DMS153 treated with DMSO at 0.1 percent for 48 hours (cell line): ENCODE measurements around the gene RUFY4.
A peak's percentile ranks its signal among the peaks of the same experiment; 100 is the strongest.

Experiments
- DNase-seq: peaks from one replicate; lab custom pipeline; 2025; ENCODE audit not compliant: unreplicated experiment; lab: John Stamatoyannopoulos, UW

RUFY4 gene

GRCh38 chr2:218068721-218069334, at the start of gene RUFY4:
Gene RUFY4 (plus strand): TSS chr2:218069253. CDS start chr2:218070606, 1,353 bp downstream.
- DNase-seq: peak; percentile 69

DNA sequence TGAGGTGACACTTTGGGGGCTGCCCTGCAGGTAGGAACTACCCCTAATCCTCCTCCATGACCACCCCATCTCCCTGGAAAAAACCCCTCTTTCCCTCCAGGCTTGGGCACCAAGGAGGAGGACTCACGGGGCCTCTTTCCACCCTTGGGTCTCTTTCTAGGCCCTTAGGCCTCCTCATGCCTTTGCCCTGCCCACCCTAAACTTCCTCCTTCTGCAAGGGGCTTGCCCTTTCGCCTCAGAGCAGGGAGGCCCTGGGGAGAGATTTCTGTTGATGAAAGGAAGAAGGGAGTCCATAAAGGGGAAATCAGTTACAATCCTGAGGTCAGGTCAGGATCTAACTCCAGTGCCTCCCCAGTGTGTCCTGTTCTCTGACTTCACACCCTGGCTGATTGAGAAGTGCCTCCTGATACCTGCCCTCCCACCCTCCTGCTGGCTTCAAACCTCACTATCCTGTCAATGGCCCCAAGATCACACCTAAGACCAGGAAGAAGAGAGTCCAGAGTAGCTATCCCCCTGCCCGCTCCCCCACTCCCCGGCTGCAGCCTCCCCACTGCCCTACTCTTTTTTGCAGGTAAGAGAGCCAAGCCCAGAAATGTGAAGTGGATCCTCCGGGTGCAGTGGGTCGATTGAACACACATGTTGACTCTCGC, 49.5 kb upstream of the RUFY4 start:
- DNase-seq: no peak

GRCh38 chr2:218020281-218020680, 48.8 kb upstream of the RUFY4 start:
- no peak for DNase-seq

GRCh38 chr2:218020966-218021535, 48.0 kb upstream of the RUFY4 start:
- no peak for DNase-seq

GRCh38 chr2:218021536-218022071, 47.4 kb upstream of the RUFY4 start:
- DNase-seq: no peak

DNA sequence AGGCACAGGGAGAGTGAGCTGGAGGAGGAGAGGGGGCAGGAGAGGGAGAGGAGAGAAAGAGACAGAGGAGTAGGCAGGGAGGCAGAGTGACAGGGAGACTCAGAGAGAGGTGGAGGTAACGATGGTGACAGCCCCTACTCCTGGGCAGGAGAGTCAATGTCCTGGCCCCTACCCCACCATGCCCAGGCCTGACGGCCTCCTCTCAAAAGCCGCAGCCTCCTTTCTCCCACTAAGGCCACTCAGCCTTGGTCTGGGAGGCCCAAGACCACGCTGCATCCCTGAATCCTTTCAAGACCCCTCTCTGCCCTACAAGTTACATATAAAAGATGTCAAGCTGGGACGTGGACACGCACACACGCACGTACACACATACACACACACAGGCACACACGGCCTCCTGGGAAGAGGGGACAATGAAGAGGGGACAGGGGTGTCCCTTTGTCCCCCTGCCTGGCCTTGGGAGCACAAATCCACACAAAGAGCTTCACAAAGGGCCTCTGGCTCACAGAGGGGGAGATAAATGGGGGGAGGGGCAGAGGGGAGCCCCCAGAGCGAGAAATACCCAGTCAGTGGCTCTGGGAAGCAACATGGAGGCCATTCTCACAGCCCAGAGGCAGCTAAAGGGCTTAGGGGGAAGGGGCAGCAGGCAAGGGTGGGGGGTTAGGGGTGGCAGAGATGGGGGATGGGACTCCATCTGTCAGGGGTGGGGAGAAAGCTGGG, 46.8 kb upstream of the RUFY4 start:
- DNase-seq: no peak

GRCh38 chr2:218022851-218023530, 46.1 kb upstream of the RUFY4 start:
- DNase-seq: no peak

DNA sequence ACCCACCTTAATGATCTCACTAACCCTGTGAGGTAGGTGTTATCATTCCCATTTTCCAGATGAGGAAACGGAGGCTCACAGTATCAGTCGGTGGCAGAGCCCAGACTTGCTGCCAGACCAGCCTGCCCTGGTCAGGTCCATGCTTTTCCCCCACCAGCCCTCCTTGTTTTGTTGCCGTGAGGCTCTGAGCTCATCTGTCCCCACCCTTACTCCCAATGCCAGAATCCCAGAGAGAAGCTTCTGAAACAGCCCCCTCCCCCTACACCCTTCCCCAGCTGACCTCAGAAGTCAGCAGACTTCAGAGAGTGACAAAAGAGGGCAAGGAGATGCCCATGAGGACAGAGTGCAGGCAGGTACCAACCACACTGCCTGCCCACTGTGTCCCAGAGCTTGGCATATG, 45.4 kb upstream of the RUFY4 start:
- DNase-seq: no peak

- no peak for DNase-seq
These were observed 44.7 kb upstream of the RUFY4 start for GRCh38 chr2:218024336-218024735.

DNA sequence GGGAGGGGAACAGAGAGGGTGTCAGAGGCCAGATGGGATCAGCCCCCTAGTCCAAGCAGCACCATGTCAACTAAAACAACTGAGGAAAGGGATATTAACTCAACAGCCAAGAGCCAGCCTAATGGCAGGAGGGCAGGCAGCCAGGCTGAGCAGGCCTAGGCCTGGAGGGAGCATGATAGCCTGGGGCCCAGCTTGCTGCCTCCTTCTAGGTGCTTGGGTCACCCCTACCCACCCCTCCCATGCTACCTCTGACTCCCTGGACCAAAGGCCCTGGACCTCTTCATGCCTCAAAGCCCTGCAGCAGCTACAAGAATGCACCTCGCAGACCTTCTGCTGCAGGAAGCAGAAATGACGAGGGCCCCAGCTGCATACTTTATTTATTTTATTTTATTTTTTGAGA, 44.2 kb upstream of the RUFY4 start:
- no peak for DNase-seq

GRCh38 chr2:218026244-218026643, 42.8 kb upstream of the RUFY4 start:
- no peak for DNase-seq

DNA sequence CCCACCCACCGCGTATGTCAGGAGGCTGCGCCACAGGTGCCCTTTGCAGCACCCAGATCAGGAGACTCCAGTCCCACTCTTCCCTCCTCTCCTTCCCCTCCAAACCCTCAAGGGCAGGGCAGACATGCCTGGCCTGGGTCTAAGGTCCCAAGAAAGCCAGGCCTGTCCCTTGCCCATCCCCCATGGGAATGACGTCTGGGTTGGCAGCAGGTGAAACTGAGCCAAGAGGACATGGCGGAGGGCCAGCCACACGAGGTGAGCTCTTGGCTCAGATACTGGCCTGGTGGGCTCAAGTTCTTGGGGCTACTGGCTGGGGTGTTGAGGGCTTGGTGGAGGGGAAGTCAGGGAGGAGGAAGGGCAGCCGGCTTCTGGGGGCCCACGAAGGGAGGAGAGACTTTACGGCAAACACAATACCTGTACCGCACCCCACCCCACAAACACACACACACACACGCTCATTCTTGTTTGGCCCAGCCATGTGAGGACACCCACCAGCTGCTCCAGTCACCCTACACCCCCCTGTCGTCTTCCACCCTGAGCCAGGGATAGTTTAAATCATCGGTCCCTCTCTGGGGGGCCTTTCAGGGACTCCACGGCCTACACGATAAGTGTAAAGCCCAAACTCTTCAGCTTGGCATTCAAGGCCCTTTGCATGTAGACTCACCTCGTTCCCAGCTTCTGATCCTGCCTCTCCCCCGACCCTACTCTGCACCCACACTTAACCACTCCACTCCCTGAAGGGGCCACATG, 42.2 kb upstream of the RUFY4 start:
- no peak for DNase-seq

GRCh38 chr2:218027426-218028188, 41.4 kb upstream of the RUFY4 start:
- no peak for DNase-seq

DNA sequence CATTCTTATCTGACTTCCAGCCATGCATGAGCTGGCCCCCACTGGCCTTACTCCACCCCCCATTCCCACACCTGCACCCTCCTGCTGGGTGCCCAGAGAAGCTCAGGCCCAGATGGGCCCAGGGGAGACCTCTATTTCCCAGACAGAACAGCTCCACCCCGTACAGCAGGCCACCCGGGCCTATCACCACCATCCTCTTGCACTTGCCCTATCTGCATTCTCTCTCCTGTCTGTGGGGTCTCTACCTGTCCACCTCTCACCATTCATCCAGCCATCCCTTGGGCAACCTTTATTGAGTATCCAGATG, 40.9 kb upstream of the RUFY4 start:
- no peak for DNase-seq

GRCh38 chr2:218028562-218029348, 40.3 kb upstream of the RUFY4 start:
- no peak for DNase-seq

- no peak for DNase-seq
These were observed 39.4 kb upstream of the RUFY4 start for GRCh38 chr2:218029366-218030360.

DNA sequence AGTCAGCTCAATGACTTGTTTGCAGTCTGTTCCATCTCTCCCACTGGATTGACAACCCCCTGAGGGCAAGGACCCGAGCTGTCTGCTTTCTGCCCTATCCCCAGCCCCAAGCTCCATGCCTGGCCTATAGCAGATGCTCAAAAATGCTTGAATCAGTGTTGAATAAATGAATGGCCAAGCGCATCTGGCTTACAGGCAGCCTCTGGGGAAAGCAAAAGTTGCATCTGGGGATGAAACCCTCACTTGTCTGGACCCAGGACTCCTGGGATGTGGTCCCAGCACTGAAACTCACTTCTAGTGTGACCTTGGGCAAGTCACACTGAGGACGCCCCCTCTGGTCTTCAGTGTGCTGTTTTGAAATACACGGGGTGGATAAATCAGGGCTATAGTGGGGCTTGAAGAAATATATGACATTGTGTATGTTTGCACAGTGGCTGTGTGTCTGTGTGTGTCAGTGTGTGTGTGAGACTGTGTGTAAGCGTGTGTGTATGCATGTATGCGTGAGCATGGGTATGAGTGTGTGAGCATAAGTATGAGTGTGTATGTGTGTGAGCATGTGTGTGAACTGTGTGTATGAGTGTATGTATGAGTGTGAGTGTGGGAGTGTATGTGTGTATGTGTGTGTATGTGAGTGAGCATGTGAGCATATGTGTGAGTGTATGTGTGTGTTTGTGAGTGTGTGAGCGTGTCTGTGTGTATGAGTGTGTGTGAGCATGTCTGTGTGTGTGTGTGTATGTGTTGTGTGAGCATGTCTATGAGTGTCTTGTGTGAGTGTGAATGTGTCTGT, 38.5 kb upstream of the RUFY4 start:
- DNase-seq: no peak
